Measurements from ENCODE around the gene ZMYND8.

DNA sequence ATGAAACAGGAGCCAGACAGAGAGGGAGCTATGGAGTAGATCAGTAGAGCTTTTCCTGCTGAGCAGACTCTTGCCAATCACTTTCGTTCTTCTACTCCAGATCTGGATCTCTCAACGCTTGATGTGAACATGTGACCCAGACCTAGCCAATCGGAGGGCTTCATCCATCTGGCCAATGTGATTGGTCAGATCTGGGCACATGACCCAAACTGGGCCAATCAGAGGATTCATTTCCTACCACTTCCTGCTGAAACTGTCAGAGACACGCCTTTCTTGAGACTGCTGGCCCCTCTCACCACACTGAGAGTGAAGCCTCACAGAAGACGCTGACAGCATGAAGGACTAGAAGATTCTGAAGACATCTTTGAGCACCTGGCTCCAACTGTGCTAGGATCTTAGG, 44.2 kb upstream of the ZMYND8 start:
- TF ChIP-seq, protein P1, sequence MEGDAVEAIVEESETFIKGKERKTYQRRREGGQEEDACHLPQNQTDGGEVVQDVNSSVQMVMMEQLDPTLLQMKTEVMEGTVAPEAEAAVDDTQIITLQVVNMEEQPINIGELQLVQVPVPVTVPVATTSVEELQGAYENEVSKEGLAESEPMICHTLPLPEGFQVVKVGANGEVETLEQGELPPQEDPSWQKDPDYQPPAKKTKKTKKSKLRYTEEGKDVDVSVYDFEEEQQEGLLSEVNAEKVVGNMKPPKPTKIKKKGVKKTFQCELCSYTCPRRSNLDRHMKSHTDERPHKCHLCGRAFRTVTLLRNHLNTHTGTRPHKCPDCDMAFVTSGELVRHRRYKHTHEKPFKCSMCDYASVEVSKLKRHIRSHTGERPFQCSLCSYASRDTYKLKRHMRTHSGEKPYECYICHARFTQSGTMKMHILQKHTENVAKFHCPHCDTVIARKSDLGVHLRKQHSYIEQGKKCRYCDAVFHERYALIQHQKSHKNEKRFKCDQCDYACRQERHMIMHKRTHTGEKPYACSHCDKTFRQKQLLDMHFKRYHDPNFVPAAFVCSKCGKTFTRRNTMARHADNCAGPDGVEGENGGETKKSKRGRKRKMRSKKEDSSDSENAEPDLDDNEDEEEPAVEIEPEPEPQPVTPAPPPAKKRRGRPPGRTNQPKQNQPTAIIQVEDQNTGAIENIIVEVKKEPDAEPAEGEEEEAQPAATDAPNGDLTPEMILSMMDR (IDR thresholded peaks at IDR 0.05; ENCODE audit: borderline replicate concordance, extremely low read depth, low read length, poor library complexity, severe bottlenecking) = no peak
- no peak for TF ChIP-seq EZH2 (IDR thresholded peaks at IDR 0.05; ENCODE audit: borderline replicate concordance, low read depth, low read length, severe bottlenecking)

Data from DND-41 (cell line).